ENCODE measurements around the gene DNM3. TPM values are rescaled to one million over a fixed set of nuclear protein-coding genes. Genes with fewer than 3 reads are reported as not detected.

DNM3 gene
- total RNA-seq, 1 donor from 2014 or later, result 2.1 TPM

GRCh38 chr1:172163498-172164215 is 322.4 kb downstream of the DNM3 start:
- Mint-ChIP-seq H3K9me3 (peaks cover 5% of the 10 kb centered on the region), H3K4me1 (ENCODE audit: unreplicated experiment) (peaks cover 29% of the 10 kb centered on the region), H3K4me3 (peak overlapping the region; percentile 32), H3K27ac (peak overlapping the region; percentile 87), H3K27me3 (no peaks in the 10 kb centered on the region), H3K36me3 (no peaks in the 10 kb centered on the region)
- TF ChIP-seq, protein P1, sequence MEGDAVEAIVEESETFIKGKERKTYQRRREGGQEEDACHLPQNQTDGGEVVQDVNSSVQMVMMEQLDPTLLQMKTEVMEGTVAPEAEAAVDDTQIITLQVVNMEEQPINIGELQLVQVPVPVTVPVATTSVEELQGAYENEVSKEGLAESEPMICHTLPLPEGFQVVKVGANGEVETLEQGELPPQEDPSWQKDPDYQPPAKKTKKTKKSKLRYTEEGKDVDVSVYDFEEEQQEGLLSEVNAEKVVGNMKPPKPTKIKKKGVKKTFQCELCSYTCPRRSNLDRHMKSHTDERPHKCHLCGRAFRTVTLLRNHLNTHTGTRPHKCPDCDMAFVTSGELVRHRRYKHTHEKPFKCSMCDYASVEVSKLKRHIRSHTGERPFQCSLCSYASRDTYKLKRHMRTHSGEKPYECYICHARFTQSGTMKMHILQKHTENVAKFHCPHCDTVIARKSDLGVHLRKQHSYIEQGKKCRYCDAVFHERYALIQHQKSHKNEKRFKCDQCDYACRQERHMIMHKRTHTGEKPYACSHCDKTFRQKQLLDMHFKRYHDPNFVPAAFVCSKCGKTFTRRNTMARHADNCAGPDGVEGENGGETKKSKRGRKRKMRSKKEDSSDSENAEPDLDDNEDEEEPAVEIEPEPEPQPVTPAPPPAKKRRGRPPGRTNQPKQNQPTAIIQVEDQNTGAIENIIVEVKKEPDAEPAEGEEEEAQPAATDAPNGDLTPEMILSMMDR (conservative IDR thresholded peaks at IDR 0.05), result no peak
- DNase-seq (ENCODE audit: extremely low spot score, unreplicated experiment), result no peak

- peak overlapping the region; percentile 35 for H3K27ac Mint-ChIP-seq
Measured at GRCh38 chr1:172165403-172165802, 324.1 kb downstream of the DNM3 start.

GRCh38 chr1:172167796-172168596 is 326.7 kb downstream of the DNM3 start:
- Mint-ChIP-seq H3K27me3 (no peaks in the 10 kb centered on the region), H3K36me3 (no peaks in the 10 kb centered on the region), H3K4me1 (ENCODE audit: unreplicated experiment) (peaks cover 31% of the 10 kb centered on the region), H3K9me3 (peaks cover 5% of the 10 kb centered on the region), H3K27ac (peak overlapping the region; percentile 41), H3K4me3 (no peak overlapping the region)
- no peak for DNase-seq (ENCODE audit: extremely low spot score, unreplicated experiment)
- TF ChIP-seq, protein P1 (conservative IDR thresholded peaks at IDR 0.05), result no peak

More at GRCh38 chr1:172165403-172165802, 324.1 kb downstream of the DNM3 start:
- no peak overlapping the region for H3K4me3 Mint-ChIP-seq
- peaks cover 5% of the 10 kb centered on the region for H3K9me3 Mint-ChIP-seq
- TF ChIP-seq, protein P1 (conservative IDR thresholded peaks at IDR 0.05), result no peak
- no peak for DNase-seq (ENCODE audit: extremely low spot score, unreplicated experiment)
- peaks cover 32% of the 10 kb centered on the region for H3K4me1 Mint-ChIP-seq (ENCODE audit: unreplicated experiment)
- no peaks in the 10 kb centered on the region for H3K36me3 Mint-ChIP-seq
- H3K27me3 Mint-ChIP-seq, result no peaks in the 10 kb centered on the region

- H3K27ac Mint-ChIP-seq, result peak overlapping the region; percentile 41
- peaks cover 28% of the 10 kb centered on the region for H3K4me1 Mint-ChIP-seq (ENCODE audit: unreplicated experiment)
- no peak for DNase-seq (ENCODE audit: extremely low spot score, unreplicated experiment)
- no peaks in the 10 kb centered on the region for H3K36me3 Mint-ChIP-seq
- H3K9me3 Mint-ChIP-seq, result peaks cover 2% of the 10 kb centered on the region
- no peaks in the 10 kb centered on the region for H3K27me3 Mint-ChIP-seq
- TF ChIP-seq, protein P1 (conservative IDR thresholded peaks at IDR 0.05), result no peak
- H3K4me3 Mint-ChIP-seq, result peak overlapping the region; percentile 16
Measured at GRCh38 chr1:172168597-172168872, 327.2 kb downstream of the DNM3 start.

- Mint-ChIP-seq H3K36me3 (no peaks in the 10 kb centered on the region), H3K4me3 (no peak overlapping the region), H3K9me3 (no peaks in the 10 kb centered on the region), H3K4me1 (ENCODE audit: unreplicated experiment) (peaks cover 26% of the 10 kb centered on the region), H3K27ac (no peak overlapping the region), H3K27me3 (no peaks in the 10 kb centered on the region)
- TF ChIP-seq, protein P1 (conservative IDR thresholded peaks at IDR 0.05), result no peak
- no peak for DNase-seq (ENCODE audit: extremely low spot score, unreplicated experiment)
Measured at GRCh38 chr1:172169836-172170235, 328.5 kb downstream of the DNM3 start.
